ENCODE measurements around the gene EML4.

- TF ChIP-seq CTCF (IDR thresholded peaks at IDR 0.05) = no peak
- TF ChIP-seq POLR2A (IDR thresholded peaks at IDR 0.05) = no peak
These were observed 199.8 kb downstream of the EML4 start for GRCh38 chr2:42368817-42369531.
